ACC112 (cell line): ENCODE results near the gene OVAAL.

Source experiments
- H2AFZ ChIP-seq: fragments of 200-600 bp; sonication (generic); one replicate; pipeline ENCODE4 v1.6.0; 2017; ENCODE audit warnings: antibody characterized with exemption, low read length; ENCODE audit not compliant: unreplicated experiment
- H3K27ac ChIP-seq: fragments of 200-600 bp; sonication (generic); 2 replicates; pipeline ENCODE4 v1.5.1; 2014; ENCODE audit warnings: low read depth, mild to moderate bottlenecking, antibody characterized with exemption, low read length, moderate library complexity
- H3K27me3 ChIP-seq: fragments of 200-600 bp; sonication (generic); 2 replicates; pipeline ENCODE4 v1.6.1; 2014; ENCODE audit warnings: mild to moderate bottlenecking, antibody characterized with exemption, low read length, moderate library complexity, mixed read lengths; ENCODE audit not compliant: insufficient read depth
- H3K36me3 ChIP-seq: fragments of 200-600 bp; sonication (generic); 2 replicates; pipeline ENCODE4 v1.6.1; 2016; ENCODE audit warnings: mild to moderate bottlenecking, antibody characterized with exemption, low read length, moderate library complexity, mixed read lengths; ENCODE audit not compliant: insufficient read depth
- H3K4me1 ChIP-seq: fragments of 200-600 bp; sonication (generic); one replicate; pipeline ENCODE4 v1.6.1; 2016; ENCODE audit warnings: low read length, mixed read lengths; ENCODE audit not compliant: insufficient read depth, unreplicated experiment, control insufficient read depth
- H3K4me3 ChIP-seq: fragments of 200-600 bp; sonication (generic); 2 replicates; pipeline ENCODE4 v1.5.1; 2014; ENCODE audit warnings: mild to moderate bottlenecking, low read depth, low read length
- H3K79me2 ChIP-seq: fragments of 200-600 bp; sonication (generic); one replicate; pipeline ENCODE4 v1.6.0; 2016; ENCODE audit warnings: low read length; ENCODE audit not compliant: control insufficient read depth, unreplicated experiment, insufficient read depth

Gene OVAAL

GRCh38 chr1:180571060-180571831 is 12.5 kb downstream of the OVAAL start:
- H3K4me3 ChIP-seq: no peak overlapping the region
- H3K27ac ChIP-seq: no peak overlapping the region
- H3K36me3 ChIP-seq: no peaks in the 10 kb centered on the region
- peaks cover 12% of the 10 kb centered on the region for H3K4me1 ChIP-seq
- H3K79me2 ChIP-seq: no peaks in the 10 kb centered on the region
- no peak overlapping the region for H2AFZ ChIP-seq
- H3K27me3 ChIP-seq: no peaks in the 10 kb centered on the region

DNA sequence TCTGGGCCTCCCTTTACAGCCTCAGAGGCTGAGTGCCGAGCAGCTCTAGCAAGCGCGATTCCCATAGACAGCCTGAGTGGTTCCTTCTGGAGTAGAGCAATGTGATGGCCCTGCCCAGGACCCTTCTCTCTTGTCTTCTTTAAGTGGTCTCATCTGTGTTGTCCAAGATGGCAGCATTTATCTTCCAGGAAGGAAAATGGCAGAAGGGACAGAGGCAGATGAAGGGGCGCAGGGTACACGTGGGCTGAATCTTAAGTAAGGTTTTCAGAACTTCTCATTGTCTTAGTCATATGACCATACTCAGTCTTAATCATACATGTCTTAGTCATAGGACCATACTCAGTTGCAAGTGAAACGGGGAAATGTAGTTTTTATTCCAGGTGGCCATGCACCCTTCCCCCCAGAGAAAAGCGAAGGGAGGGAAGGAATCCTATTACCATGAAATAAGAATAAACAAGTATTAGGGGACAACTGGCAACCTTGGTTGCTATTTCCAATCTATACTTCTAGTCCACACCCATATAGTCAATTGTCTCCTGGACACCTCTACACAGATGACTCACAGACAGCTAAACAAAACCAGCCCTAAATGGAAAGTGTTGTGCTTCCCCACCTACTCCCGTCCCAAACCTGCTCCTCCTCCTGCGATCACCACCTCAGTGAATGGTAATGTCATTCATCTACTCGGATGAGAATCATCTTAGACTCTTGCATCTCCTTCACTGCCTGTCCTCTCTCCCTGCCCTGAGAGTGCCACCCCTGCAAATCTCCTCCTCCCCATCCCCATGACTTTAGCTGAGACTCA is 13.3 kb downstream of the OVAAL start:
- Histone ChIP-seq H3K79me2 (no peaks in the 10 kb centered on the region), H2AFZ (no peak overlapping the region), H3K4me3 (no peak overlapping the region), H3K27ac (no peak overlapping the region), H3K36me3 (no peaks in the 10 kb centered on the region), H3K4me1 (peaks cover 12% of the 10 kb centered on the region), H3K27me3 (no peaks in the 10 kb centered on the region)

- no peaks in the 10 kb centered on the region for H3K36me3 ChIP-seq
- H2AFZ ChIP-seq: no peak overlapping the region
- H3K4me3 ChIP-seq: no peak overlapping the region
- peaks cover 12% of the 10 kb centered on the region for H3K4me1 ChIP-seq
- H3K27me3 ChIP-seq: no peaks in the 10 kb centered on the region
- H3K79me2 ChIP-seq: no peaks in the 10 kb centered on the region
- no peak overlapping the region for H3K27ac ChIP-seq
Measured at GRCh38 chr1:180572760-180573159, 14.0 kb downstream of the OVAAL start.

GRCh38 chr1:180574031-180574713 is 15.4 kb downstream of the OVAAL start:
- Histone ChIP-seq H3K27me3 (no peaks in the 10 kb centered on the region), H3K27ac (no peak overlapping the region), H3K4me3 (no peak overlapping the region), H3K4me1 (peaks cover 12% of the 10 kb centered on the region), H3K36me3 (no peaks in the 10 kb centered on the region), H2AFZ (no peak overlapping the region), H3K79me2 (no peaks in the 10 kb centered on the region)

DNA sequence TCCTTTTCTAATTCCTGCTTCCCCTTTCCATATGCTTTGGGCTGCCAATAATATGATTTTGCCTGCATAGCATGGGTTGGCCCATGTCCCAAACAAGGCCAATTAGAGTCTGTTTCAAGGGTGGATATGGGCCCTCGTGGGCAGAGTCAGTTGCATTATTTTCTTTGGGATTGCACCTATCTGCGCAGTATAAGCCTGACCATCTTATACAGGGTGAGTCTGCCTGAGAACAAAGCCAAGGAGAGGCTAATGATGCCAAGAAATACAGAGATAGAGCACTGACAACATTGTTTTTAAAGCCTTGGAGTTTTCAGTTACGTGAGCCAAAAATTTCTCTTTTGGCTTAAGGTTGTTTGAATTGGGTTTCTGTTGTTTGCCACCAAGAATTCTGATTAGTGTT is 18.6 kb downstream of the OVAAL start:
- Histone ChIP-seq H3K27ac (no peak overlapping the region), H3K79me2 (no peaks in the 10 kb centered on the region), H3K4me1 (peaks cover 4% of the 10 kb centered on the region), H3K4me3 (no peak overlapping the region), H3K36me3 (no peaks in the 10 kb centered on the region), H2AFZ (peak overlapping the region; percentile 36), H3K27me3 (no peaks in the 10 kb centered on the region)

- Histone ChIP-seq H3K4me1 (peaks cover 4% of the 10 kb centered on the region), H3K4me3 (no peak overlapping the region), H3K27me3 (no peaks in the 10 kb centered on the region), H3K79me2 (no peaks in the 10 kb centered on the region), H3K36me3 (no peaks in the 10 kb centered on the region), H3K27ac (no peak overlapping the region), H2AFZ (no peak overlapping the region)
Measured at GRCh38 chr1:180579961-180580611, 21.3 kb downstream of the OVAAL start.

DNA sequence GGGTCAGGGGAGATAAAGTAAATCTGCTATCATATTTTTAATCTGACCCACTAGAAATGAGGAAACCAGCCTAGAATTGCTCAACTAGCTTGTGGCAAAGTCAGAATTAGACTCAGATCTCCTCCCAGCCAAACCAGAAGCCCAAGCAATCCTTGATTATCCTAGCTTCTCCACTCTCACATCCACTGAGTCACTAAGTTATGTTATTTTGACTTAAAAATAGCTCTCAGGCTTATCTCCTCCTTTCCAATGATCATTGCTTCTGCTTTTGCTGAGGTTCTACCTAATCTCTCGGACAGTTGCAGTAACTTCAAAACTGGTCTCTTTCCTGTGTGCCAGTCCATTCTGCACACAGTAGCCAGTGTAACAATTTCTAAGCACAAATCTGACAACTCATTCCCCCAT is 22.9 kb downstream of the OVAAL start:
- Histone ChIP-seq H3K4me3 (no peak overlapping the region), H3K27me3 (no peaks in the 10 kb centered on the region), H3K4me1 (peaks cover 18% of the 10 kb centered on the region), H3K79me2 (no peaks in the 10 kb centered on the region), H2AFZ (no peak overlapping the region), H3K27ac (no peak overlapping the region), H3K36me3 (no peaks in the 10 kb centered on the region)

GRCh38 chr1:180584869-180585268 is 26.1 kb downstream of the OVAAL start:
- H3K4me3 ChIP-seq: no peak overlapping the region
- no peaks in the 10 kb centered on the region for H3K79me2 ChIP-seq
- no peak overlapping the region for H2AFZ ChIP-seq
- H3K27ac ChIP-seq: no peak overlapping the region
- H3K27me3 ChIP-seq: no peaks in the 10 kb centered on the region
- H3K4me1 ChIP-seq: peaks cover 21% of the 10 kb centered on the region
- no peaks in the 10 kb centered on the region for H3K36me3 ChIP-seq

DNA sequence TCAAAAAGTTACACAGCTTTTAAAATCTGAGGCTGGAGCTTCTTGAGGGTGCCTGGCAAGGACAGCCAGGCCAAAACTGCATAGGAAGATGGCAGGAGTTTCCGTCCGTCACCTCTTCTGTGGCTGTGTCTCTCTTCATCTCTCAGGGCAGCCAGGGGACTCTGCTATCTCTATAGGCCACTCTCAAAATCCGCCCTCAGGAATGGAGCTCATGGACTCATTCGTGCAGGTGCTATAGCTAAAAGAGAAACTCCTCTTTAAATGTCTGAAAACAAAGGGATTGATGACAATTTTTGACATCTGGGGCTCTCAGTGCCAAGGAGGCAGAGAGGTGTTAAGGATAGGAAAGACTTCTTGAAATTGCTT is 27.2 kb downstream of the OVAAL start:
- Histone ChIP-seq H3K36me3 (no peaks in the 10 kb centered on the region), H3K27ac (no peak overlapping the region)

GRCh38 chr1:180586671-180587155 is 27.9 kb downstream of the OVAAL start:
- Histone ChIP-seq H2AFZ (peak overlapping the region; percentile 22), H3K4me1 (peaks cover 18% of the 10 kb centered on the region), H3K36me3 (no peaks in the 10 kb centered on the region), H3K4me3 (no peak overlapping the region), H3K27ac (no peak overlapping the region), H3K79me2 (no peaks in the 10 kb centered on the region), H3K27me3 (no peaks in the 10 kb centered on the region)

More for the DNA sequence above, 27.2 kb downstream of the OVAAL start:
- H3K79me2 ChIP-seq: no peaks in the 10 kb centered on the region
- H2AFZ ChIP-seq: peak overlapping the region; percentile 57
- no peaks in the 10 kb centered on the region for H3K27me3 ChIP-seq
- H3K4me1 ChIP-seq: peaks cover 18% of the 10 kb centered on the region
- no peak overlapping the region for H3K4me3 ChIP-seq
